GM12875 (cell line): ENCODE results near the gene UCK2.

Experiments used
- H3K4me3 ChIP-seq: one replicate; pipeline ENCODE4 v1.5.1; 2011; ENCODE audit warnings: low read depth, low read length, control low read depth
- CTCF ChIP-seq: IDR thresholded peaks from 2 replicates; pipeline ENCODE4 v1.5.1; 2011; ENCODE audit warnings: low read depth, mild to moderate bottlenecking, control low read depth, inconsistent platforms, low read length, moderate library complexity, borderline replicate concordance; ENCODE audit not compliant: insufficient read depth

The UCK2 gene

GRCh38 chr1:165879946-165880345, 52.5 kb downstream of the UCK2 start:
- no peak for TF ChIP-seq CTCF
- no peak overlapping the region for H3K4me3 ChIP-seq

GRCh38 chr1:165880993-165881392, 53.6 kb downstream of the UCK2 start:
- H3K4me3 ChIP-seq, result no peak overlapping the region
- no peak for TF ChIP-seq CTCF

- no peak for TF ChIP-seq CTCF
These were observed 54.9 kb downstream of the UCK2 start for GRCh38 chr1:165882168-165882837.

GRCh38 chr1:165883056-165883455, 55.6 kb downstream of the UCK2 start:
- no peak for TF ChIP-seq CTCF
- H3K4me3 ChIP-seq, result no peak overlapping the region

More at GRCh38 chr1:165882168-165882837, 54.9 kb downstream of the UCK2 start:
- H3K4me3 ChIP-seq, result no peak overlapping the region

- no peak overlapping the region for H3K4me3 ChIP-seq
- no peak for TF ChIP-seq CTCF
These were observed 56.7 kb downstream of the UCK2 start for GRCh38 chr1:165884009-165884689.

- no peak overlapping the region for H3K4me3 ChIP-seq
- no peak for TF ChIP-seq CTCF
These were observed 57.4 kb downstream of the UCK2 start for GRCh38 chr1:165884690-165885304.

- no peak overlapping the region for H3K4me3 ChIP-seq
- no peak for TF ChIP-seq CTCF
These were observed 57.9 kb downstream of the UCK2 start for GRCh38 chr1:165885305-165885694.
